ENCODE results near the gene TRPC4.

The TRPC4 gene

DNA sequence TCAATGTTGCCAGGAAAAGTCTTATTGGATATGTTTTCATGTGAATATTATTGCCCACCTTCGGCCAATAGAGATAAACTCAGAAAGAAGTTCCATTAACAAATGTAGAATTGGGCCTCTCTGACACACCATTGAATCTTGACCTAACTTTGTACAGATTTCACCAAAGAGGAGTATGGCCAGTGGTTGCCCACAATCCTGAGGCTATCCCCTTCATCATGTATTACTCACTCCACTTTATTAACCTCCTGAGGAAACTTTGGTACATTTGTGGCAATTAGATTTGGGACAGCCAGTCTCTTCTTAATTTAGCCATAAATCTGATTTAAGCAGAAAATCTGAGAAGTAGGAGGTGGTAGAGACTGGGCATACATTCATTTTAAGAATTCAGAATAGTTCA lies 217.7 kb downstream of the TRPC4 start:
- no peak for DNase-seq

DNA sequence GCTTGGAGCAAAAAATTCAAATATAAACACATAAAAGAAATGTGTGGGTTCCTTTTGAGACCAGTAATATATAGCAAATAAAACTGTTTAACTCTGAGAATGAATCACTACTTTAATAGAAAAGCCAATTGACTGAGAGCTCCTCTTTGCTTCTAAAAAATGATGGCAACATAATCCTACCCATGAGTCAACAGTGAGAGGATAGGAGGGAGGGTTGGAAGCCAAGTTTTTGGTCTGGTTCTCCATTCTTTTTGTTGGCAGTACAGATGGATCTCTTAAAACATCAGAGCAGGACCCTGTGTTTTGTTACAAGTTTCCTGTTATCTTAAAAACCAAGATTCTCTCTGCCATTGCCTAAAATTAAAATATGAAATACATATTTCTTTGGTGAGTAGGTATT lies 221.0 kb downstream of the TRPC4 start:
- DNase-seq, result no peak

DNA sequence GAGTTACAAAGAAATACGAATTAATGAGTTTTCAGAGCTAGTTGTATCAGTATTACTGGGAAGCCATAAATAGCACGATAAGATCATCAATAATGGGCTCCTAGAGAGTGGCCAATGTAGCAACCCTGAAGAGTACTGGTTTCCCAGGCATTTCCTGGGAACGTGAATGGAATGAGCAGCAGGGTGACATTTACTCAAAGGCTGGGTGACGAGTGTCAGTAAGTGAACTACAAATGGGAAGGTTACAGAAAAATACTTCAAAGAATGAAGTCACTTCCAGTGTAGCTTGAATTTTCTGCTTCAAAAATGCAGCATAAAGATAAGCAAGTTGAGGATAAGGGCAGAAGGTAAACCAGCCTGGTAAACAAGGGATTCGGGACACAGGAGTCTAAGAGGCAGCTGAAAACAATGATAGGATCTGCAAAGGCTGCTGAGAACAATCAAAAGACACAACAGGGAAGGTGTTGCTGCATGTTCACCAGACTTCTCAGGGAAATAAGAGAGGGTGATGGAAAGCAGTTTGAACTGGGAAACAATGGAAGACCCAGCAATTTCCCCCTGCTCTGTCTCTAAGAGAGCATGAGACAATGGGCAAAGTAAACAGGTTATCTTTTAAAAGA lies 222.4 kb downstream of the TRPC4 start:
- no peak for DNase-seq

DNA sequence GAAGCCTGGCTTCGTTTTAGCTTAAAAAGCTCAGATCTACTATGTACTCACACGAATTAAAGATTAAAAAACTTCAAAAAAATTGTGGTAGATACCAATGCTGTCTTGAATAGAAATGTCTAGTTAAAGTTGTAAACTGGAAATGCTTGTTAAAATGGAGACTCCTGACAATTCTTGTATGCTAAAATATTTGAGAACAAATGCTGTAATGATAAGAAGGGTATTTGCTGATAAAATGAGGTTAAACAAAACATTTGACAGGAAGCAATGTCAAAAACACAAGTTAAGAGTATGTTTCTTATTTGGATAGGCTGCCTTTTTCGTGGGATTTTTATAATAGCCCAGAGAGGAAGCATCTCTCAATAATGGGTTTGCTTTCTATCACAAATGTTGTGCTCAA lies 223.0 kb downstream of the TRPC4 start:
- DNase-seq, result no peak

DNA sequence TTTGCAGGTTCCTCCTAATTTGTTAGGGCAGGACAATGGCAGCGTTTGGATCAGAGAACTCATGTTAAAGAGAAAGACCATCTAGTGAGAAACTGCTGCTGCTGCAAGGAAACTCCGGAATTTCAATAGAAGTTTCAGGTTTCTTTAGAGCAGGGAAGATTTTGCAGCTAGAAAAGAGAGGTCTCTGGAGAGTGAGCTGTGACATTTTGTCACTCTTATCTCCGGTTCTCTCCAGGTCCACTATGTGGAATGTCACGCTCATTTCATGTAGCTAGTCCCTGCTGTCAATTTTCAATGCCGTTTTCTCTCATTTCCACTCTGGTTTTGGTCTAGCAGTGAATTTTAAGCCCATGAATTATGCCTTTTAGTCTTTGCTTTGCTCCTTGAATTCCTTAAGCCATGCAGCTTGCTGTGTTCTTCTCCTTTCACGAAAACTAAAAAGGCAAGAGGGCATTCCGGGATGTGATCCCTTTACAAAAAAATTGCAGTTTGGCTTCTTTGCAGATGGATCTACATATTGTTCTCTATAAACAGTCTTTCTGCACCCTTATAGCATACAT lies 224.3 kb downstream of the TRPC4 start:
- no peak for DNase-seq

DNA sequence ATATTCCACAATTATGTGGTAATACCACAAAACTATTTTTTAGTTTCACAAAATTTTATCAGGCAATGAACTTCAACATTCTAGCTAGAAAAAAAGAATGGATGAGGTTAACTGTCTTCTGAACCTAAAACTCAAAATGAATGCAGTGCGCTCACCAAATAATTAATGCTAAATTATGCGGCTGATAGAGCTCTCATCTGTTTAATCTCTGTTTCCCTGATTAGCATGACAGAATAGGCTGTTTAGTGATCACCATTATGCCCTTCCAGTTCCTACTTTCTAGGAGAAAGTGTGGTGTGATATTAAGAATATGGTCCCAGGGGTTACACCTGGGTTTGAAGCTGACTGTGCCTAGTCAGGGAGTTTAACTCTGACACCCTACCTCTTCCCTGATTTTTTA lies 228.2 kb downstream of the TRPC4 start:
- no peak for DNase-seq

DNA sequence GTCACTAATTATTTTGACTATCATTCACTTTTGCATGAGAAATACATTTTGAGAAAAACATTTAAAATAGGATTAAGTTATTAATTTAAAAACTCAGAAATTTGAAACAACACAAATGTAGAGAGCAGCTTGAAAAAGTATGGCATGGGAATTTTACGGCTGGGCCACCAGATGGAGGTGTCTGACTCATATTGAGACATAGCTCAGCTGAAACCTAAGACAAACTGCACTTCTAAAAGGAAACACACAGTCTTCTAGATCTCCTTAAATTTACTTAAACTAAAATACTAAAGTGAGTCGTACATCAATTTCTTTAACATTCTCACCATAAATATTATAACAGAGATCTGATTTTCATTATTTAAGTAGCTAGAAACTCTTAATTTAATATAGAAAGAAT lies 229.1 kb downstream of the TRPC4 start:
- peak; percentile 49 for DNase-seq

DNA sequence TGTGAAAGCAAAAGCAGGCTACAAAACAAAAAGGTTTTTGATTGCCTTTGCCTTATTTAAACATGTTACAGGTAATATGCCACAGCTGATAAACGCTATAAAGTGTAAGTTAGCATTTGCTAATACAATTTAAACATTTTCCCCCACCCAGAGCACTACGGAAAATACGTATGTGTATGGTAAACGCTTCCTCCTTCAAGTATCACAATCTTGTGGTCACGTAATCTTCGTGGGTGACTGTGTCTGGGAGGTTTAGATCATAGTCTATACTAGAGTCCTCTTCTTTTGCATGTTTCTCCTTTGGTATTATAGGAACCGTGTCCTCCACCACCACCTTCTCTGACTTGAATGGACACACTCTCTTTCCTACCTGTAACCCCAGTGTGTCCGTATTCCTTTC lies 232.9 kb downstream of the TRPC4 start:
- DNase-seq, result no peak

DNA sequence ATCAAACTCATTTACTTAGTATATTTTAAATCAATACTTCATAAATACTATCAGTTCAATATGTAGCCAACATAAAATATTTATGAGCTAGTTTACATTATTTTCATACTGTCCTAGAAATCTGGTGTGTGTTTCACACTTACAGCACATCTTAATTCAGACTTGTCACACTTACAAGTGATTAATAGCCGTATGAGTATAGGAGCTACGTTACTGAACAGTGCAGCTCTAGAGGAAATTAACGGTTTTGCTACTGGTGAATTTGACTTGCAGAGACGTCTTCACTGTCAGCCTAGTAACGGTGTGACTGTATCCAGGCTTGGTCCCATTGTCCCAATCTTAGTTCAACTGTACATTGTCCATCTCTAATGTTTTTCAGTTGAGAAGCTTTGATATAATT lies 237.3 kb downstream of the TRPC4 start:
- peak; percentile 13 for DNase-seq

DNA sequence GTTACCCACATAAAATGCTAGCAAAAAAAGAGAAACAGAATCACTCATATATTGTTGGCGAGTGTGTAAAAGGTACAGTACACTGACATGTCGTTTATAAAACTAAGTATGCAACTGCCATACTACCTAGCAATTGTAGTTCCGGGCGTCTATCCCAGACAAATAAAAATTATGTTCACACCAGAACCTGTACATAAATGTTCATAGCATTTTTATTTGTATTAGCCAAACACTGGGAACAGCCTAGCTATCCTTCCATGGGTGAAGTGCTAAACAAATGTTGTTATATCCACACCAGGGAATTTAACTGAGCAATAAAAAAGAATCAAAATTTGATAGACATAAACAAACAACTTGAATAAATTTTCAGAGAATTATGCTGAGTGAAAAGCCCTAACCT lies 242.1 kb downstream of the TRPC4 start:
- DNase-seq, result peak; percentile 79

DNA sequence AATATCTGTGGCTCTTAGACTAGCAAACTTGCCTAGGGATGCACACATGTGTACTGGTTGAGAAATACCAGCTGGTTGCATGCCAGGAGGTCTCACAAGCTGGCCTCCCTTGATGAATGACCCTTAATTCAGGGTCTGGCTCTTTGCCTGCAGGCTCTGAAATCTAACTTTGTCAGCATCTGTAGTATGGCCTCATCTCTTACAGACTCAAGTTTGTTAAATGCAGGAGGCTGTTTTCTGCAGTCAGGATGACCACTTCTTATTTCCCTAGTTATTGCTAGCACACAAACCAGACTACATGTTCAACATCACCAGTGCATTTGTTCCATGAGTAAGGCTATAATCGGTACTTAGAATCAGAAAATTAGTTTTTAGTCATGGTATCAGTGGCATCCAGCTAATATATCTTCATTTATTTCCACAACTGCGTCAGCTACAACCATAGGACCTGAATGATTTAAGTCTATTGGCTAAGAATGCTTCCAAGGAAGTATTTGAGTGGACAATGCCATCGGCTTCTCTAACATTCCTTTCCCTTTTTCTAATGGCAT lies 247.7 kb downstream of the TRPC4 start:
- peak; percentile 86 for DNase-seq

DNA sequence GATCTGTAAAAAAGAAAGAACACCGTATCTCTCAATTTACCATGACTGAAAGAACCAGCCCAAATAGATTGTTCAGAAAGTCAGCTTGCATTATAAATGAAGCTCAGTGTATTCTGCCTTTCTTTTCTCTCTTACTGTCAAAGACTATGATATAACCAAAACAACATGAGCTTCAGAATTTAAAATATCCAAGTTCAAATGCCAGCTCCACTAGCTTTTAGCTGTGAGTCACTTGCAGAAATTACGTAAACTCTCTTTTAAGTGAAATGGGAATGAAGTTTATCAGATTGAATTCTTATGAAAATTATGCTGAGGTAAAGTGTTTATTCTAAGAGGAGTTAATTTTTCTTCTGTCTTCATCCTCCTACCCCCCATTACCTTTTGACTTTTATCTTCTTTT lies 251.0 kb downstream of the TRPC4 start:
- no peak for DNase-seq

DNA sequence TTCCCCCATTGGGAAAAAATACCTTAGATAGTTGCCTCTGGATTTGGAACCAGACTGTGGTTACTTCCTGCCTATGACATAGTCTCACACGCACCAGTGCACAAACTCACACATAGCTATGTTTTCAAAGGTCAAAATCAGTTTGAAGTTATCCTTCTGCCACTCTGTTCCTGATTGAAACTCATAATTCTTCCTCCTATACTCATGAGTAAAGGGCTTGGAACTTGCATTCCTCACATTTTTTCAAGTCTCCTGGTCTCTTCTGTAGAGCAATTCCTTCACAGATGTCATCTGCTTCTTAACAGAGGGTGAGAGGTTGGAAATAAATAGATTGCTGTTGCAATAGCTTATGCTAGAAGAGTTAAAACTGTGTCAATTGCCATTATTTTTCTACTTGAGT lies 252.4 kb downstream of the TRPC4 start:
- no peak for DNase-seq

DNA sequence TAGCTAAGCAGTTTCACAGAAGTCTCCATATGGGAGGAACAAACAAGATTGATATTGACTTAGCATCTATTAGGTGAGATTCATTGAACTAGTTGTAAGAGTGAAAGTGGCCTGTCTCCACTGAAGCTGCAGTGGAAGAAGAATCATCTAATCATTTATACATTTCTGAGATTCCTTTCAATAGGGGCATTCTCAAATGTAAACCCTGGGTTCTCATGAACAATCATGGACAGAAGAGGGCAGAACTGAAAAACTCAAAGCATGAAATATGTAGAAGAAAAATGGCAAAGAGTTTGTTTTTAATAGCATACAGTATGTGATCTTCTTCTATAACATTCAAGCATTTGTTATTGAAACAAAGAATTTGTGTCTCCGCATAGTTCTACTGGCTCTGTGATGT lies 253.4 kb downstream of the TRPC4 start:
- no peak for DNase-seq

DNA sequence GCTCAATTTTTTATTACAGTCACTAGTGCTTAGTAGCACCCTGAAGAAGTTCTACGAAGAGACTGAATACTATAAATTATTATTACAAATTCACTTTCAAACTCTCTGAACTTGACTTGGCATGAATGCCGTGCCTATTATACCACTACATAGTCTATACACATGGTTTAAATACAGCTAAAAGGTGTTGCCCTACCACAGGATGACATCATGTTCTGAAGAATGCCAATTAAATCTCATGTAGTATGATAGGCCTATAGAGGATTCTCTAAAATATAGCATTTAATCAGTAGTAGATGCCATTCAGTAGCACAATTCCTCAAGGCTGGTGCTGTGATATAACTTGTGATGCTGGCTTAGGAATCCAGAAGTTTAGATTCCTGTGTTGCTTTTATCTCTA lies 254.3 kb downstream of the TRPC4 start:
- no peak for DNase-seq

DNA sequence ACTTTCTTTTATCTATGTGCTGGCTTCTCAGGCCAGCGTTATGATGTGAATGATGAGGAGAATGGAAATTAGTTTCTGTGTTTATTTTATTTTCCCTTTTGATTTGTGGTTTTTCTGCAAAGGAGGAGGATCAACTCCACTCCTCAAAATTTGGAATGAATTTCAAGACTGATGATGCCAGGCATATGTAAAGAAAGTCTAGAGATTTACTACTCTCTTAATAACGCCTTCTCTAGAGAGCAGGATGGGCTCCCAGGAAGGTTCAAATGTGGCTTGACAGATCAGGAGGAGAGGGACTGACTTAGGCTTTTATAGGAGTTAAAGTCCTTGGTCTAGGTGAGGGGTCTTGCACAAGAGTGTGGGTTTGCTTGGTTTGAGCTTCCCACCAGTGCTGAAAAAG lies 255.9 kb downstream of the TRPC4 start:
- DNase-seq, result no peak

DNA sequence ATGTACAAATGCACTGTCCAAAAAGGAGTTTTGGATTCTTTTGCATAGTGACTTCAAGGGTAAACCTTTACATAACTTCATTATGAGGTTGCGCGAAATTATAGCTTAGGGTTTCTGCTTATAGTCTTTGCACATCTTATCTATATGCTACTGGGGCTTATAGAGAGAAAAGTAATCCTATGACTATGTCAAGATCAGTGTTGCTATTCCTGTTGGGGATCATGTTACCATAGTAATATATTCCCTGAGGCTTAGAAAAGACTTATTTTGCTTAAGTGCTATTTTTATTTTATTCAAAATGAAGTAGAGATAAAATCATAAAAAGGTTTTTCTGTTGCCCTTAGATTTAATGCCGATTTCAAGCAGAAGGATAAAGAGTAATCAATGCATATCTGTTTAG lies 256.3 kb downstream of the TRPC4 start:
- DNase-seq, result no peak

DNA sequence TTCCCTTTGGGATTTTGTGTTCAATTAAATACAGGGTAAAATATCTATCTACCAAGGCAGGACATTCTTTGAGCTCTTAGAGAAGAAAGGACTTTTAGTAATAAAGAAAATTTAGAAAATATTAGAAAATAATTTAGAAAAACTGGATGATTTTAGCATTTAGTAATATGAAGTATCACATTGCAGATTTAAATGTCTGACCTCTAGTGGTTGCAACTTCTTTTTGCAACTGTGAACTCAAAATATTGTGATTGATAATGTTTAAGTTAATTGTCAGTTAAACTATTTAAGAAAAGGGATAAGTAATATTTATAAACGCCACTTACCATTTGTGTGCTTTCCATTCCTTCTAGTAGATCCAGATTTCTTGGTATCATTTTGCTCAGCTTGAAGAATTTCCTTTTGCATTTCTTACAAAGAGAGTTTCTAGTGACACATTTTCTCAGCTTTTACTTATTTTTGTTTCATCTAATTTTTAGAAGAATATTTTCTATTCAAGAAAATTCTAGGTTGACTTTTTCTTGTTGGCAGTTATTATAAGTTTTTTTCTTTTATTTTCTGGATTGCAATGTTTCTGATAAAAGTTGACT lies 260.7 kb downstream of the TRPC4 start:
- DNase-seq, result peak; percentile 1

DNA sequence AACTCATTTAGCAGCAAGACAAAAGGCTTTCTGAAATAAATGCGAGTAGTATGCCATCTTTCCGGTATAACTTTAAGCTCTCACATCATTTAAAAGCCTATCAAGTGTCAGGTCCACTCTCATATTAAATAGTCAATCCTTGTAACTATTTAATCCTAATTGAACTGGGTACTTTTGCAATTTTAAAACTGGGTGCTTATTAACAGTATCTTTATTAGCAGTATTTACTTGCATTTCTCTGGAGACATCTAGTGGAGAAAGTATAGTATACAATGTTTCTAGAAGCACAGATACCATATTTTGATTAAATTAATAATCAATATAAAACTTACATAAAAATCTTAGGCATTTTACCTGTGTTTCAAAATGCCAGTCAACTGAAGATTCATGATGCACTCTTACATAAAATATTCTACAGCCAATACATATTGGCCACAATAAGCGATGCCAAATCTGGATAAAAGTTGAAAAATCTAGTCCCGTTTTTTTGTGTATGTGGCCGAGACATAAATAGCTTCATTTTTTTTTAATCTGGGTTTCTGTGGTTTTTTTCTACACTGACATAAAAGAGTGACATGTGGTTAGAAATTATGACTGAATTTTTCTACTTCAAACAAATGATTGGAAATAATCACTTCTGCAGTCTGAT lies 266.7 kb downstream of the TRPC4 start:
- DNase-seq, result peak; percentile 55

DNA sequence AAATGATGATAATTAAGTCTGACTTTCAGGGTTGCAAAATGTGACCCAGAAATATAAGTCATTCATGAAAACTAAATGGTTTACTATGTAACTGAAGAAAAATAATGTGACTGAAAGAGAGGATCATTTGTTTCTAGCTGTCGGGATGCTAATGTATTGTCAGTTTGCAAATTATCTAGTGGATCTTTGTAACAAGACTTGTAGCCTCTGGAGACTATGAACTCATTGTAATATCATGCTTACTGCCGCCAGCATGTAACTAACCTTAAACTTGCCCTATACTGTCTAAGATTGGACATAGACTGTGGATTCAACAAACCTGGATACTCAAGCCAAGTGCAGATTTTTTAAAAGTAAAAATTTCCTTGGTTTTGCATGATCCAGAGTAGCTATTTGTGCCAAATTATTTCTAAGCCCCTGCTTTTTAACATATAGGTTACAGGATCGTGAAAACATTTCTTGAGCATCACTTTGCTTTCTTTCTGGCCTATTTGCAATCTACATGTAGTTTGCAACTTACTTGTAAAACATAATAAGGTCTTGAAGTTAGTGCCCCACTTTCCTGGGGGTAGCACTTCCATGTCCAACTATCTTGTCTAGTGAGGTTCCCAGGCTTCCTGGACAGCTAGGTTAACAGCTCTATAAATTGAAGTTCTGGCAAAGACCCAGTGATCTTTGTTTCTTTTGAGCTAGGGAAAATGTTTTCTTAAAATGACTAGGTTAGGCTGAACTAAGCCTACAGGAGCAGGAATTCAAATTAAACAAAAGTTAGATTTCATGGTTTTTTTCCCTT lies 267.7 kb downstream of the TRPC4 start:
- DNase-seq, result peak; percentile 14

DNA sequence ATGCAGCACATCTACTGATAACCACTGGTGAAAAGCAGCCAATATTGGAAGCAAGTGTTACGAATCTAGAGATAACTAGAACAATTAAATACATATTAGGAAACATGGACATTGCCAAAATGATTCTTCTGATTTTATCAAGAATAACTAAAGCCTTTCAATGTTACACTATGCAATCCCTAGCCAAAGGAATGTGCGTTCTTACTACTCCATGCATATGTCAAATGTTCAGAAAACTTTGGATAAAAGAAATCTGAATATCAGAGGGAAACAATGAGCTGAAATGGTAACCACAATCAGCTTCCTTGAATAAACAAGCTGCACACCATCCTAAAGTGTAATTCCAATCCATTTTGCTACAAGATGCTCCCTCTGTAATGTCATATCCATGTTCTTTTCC lies 270.1 kb downstream of the TRPC4 start:
- peak; percentile 13 for DNase-seq

DNA sequence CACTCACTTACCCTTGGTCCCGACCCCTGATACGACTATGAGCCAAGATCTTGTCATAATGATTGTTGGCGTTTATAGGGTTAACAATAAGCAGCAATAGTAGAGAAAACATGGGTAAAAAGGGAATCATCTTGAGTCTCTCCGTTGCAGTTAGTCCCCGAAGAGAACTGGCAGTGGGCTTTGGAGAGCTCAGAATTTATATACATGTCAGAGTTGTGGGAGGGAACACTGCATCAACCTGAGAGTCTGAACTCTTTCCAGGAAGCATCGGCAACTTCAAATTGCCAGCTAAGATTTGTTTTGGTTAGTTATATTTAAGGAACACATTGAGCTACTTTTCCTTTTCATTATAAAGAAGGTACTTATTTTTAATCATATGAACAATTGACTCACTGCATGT lies 271.0 kb downstream of the TRPC4 start, which contains the start of gene POSTN:
TSS of gene POSTN (minus strand) at position 172 of the 400 bp plus-strand sequence. CDS start at position 130, 42 bp downstream.
- peak; percentile 82 for DNase-seq

DNA sequence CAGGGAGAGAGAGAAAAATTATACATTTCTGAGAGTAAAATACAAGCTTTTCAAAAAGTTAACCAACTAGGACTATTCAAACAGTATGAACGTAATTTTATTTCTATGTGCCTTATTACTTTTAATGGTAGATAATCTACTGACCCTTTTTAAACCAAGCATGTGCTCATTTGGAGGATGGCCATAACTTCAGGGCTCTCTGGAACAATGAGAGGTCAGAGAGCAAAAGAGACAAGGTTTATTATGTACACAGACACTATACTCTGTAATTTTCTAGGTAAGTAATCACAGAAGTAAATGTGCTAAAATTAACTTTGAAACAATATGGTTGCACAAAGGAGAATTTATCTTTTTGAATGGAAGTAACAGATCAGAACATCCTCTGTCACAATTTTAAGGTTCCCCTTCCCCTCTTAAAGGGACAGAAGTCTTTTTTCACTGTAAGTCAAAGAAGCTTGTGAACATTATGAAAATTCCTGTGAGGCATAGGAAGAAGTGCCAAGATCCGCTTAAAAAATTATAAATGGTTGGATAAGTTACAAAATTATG lies 272.0 kb downstream of the TRPC4 start:
- DNase-seq, result peak; percentile 87

All from NCI-H69 (cell line).